Stimulated activated CD8-positive, alpha-beta memory T cell treated with anti-CD3 and anti-CD28 coated beads, Interleukin-15, amount 100 ng/mL, for 24 hours (primary cell): ENCODE results near the gene P2RX7.
"Not testable (repeated sequence)": the region's sequence is repeated elsewhere in the genome, so short reads cannot be mapped to it uniquely, and the experiment has no call there.

Source experiments
- DNase-seq: peaks from one replicate; pipeline ENCODE4 v3.0.0-alpha.2; 2020; ENCODE audit warnings: low read depth

P2RX7 gene

DNA sequence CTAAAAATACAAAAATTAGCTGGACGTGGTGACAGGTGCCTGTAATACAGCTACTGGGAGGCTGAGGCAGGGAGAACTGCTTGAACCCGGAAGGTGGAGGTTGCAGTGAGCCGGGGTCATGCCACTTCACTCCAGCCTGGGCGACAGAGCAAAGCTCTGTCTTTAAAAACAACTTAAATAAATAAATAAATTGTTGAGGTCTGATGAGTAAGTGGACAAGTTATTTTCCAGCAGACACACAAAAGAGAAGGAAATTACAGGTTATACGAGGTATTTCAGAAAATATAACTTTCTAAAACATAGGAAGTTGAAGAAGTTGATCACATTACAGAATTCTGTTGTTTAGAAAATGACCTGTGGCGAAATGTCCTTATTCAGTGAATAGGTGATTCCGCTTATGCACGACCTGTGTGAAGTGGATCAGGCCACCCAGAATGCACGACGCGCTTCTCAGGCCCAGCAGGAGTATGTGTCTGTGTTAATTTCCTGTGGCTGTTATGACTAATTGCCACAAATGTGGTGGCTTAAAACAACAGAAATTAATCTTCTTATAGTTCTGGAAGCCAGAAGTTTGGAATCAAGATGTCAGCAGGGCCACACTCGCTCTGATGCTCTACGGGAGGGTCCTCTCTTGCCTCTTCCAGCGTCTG, 38.1 kb downstream of the P2RX7 start:
- no peak for DNase-seq

DNA sequence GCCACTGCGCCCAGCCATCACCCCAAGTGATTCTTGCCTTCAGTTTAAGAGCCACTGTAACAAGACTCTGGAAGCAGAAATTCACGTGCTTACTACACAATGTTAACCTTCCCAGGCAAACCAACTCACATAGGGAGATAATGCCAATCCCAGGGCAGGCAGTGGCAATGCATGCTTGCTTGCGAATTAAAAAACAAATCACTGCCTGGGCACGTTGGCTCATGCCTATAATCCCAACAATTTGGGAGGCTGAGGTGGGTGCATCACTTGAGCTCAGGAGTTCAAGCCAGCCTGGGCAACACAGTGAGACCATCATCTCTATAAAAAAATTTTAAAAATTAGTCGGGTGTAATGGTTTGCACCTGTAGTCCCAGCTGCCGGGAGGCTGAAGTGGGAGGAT, 39.5 kb downstream of the P2RX7 start:
- no peak for DNase-seq

DNA sequence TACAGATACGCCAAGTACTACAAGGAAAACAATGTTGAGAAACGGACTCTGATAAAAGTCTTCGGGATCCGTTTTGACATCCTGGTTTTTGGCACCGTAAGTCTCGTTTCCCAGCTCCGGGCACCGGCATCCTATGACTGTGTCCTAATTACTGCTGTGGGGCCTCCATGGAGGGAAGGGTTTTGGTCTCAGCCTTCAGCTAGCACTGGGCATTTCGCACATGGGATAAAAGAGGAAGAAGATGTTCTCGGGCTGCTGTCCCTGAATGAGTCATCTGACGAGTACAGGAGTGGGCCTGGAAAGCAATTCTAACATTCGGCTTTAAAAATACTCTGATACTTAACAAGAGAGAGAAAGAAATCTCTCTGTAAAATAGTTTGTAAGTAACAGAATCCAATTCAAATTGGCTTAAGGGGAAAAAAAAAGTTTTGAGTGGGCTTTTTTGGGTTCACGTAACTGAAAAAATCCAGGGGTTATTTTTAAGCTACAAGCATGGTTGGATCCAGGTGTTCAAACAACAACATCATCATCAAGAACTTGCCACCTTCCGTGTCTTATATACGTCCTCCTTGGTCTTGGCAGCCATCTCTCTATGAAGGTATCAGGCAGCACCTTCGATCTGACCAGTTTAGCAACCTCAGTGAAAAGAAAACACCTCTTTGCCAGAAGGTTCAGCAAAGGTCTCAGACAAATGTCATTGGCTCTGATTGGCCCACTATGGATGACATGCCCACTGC, 42.9 kb downstream of the P2RX7 start:
- no peak for DNase-seq

DNA sequence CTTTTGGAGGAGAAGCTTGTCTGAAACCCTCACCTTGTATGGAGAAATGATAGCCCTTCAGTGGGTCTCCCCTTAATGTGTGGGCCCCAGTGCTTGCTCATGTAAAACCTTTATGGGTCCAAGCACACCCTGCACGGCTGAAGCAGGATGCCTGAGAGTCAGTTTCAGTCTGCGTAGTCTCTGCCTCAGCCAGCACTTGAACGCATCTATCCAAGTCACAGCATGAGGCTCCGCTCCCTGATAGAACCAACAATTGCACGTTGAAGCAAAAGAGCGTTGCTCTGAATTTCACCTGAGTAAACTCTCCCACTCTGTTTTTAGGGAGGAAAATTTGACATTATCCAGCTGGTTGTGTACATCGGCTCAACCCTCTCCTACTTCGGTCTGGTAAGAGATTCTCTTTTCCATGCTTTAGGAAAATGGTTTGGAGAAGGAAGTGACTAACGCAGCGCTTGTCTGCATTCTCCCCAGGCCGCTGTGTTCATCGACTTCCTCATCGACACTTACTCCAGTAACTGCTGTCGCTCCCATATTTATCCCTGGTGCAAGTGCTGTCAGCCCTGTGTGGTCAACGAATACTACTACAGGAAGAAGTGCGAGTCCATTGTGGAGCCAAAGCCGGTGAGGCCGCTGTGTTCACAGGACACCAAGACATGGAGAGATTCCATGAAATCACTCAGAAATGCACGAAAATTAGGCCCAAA, 44.3 kb downstream of the P2RX7 start:
- DNase-seq = no peak

DNA sequence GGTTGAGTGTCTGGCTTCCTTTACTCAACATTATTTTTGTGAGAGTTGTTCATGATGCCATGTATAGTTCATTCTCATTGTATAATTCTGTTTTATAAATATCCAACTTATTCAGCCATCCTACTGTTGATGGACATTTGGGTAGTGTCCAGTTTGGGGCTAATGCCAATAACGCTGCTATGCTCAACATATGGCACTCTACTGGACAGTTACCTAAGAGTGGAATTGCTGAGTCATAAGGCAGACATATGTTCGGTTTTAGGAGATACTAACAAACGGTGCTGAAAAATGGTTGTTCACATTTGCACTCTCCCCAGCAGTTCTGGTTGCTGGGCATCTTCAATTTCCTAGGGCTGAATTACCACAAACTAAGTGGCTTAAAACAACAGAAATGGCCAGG, 48.5 kb downstream of the P2RX7 start:
- no peak for DNase-seq

DNA sequence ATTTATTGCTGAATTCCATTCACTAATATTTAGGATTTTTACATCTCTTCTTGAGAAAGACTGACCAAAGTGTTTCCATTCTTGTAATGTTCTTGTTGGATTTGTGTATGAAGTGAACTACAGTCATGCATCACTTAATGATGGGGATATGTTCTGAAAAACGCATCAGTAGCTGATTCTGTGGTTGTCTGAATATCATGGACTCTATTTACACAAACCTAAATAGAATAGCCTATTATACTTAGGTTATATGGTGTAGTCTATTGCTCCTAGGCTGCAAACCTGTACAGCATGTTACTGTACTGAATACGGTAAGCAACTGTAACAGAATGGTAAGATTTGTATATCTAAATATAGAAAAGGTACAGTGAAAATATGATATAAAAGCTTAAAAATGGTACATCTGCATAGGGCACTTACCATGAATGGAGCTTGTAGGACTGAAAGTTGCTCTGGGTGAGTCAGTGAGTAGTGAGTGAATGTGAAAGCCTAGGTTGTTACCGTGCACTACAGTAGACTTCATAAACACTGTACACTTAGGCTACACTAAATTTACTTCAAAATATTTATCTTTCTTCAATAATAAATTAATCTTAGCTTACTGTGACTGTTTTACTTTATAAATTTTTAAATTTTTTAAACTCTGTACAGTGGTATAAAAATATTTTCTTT, 49.7 kb downstream of the P2RX7 start:
- DNase-seq = no peak

DNA sequence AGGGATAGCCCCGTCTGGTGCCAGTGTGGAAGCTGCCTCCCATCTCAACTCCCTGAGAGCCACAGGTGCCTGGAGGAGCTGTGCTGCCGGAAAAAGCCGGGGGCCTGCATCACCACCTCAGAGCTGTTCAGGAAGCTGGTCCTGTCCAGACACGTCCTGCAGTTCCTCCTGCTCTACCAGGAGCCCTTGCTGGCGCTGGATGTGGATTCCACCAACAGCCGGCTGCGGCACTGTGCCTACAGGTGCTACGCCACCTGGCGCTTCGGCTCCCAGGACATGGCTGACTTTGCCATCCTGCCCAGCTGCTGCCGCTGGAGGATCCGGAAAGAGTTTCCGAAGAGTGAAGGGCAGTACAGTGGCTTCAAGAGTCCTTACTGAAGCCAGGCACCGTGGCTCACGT, 51.7 kb downstream of the P2RX7 start:
- no peak for DNase-seq

DNA sequence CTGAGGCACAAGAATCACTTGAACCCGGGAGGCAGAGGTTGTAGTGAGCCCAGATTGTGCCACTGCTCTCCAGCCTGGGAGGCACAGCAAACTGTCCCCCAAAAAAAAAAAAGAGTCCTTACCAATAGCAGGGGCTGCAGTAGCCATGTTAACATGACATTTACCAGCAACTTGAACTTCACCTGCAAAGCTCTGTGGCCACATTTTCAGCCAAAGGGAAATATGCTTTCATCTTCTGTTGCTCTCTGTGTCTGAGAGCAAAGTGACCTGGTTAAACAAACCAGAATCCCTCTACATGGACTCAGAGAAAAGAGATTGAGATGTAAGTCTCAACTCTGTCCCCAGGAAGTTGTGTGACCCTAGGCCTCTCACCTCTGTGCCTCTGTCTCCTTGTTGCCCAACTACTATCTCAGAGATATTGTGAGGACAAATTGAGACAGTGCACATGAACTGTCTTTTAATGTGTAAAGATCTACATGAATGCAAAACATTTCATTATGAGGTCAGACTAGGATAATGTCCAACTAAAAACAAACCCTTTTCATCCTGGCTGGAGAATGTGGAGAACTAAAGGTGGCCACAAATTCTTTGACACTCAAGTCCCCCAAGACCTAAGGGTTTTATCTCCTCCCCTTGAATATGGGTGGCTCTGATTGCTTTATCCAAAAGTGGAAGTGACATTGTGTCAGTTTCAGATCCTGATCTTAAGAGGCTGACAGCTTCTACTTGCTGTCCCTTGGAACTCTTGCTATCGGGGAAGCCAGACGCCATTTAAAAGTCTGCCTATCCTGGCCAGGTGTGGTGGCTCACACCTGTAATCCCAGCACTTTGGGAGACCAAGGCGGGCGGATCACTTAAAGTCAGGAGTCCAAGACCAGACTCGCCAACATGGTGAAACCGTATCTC, 52.6 kb downstream of the P2RX7 start:
- no peak for DNase-seq

DNA sequence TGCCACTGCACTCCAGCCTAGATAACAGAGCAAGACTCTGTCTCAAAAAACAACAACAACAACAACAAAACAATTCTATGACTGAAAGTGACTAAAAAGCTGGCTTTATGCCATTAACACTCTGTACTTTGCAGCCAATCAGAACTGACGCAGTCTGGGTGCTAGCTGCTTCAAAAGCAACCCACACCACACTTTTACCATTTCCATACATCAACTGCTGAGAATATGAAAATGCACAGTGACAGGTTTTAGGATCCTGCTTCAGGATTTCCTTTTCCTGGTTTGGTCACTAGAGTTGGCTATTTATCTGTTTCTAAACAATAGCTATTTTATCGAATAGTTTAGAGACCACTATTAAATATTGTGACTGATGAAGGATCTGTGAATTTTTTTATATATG, 54.1 kb downstream of the P2RX7 start:
- no peak for DNase-seq

DNA sequence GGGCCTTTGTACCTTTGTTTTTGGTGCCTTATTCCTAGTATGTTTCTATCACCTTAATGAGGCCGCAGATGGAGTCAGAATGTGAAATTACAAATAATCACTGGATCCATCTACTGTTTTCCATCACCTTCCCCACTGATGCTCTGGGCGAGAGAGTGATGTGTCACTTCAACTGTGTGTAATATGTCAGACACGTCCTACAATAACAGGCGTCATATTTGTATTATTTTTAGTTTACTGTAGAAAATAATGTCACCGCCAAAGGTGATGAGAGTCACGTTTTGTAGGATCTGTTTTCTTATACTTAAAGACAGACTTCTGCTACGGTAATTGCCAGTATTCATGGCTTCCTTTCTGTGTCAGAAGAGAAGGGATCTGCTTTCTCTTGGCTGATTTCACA, 54.8 kb downstream of the P2RX7 start:
- no peak for DNase-seq

DNA sequence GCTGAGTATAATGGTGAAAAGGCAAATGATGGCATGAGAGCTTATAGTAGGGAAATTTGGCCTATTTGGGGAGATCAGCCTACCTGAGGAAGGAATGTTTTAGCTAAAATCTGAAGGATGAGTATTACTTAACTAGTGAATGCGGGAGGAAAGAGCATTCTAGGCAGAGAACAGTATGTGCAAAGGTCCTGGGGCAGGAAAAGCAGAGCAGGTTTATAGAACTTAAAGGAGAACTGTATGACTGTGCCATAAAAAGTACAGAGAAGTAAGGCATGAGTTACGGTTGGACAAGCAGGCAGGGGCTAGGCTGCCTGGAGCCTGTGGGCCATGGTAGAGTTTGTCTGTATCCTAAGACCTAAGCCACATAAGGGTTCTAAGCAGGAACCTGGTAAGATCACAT, 55.6 kb downstream of the P2RX7 start:
- no peak for DNase-seq

DNA sequence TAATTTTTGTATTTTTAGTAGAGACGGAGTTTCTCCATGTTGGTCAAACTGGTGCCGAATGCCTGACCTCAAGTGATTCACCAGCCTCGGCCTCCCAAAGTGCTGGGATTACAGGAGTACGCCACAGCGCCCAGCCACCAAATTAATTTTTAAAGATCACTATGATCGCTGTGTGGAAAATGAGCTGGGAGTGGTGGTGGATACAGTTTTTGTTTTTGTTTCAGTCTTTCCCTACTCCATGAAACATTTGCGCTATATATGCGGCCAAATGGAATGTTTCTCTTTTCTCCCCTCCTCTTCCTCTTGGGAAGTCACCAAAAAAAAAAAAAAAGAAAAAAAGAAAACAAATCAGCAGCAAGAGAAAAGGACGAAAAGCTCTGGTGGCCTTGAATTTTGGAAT, 56.5 kb downstream of the P2RX7 start:
- DNase-seq = no peak

DNA sequence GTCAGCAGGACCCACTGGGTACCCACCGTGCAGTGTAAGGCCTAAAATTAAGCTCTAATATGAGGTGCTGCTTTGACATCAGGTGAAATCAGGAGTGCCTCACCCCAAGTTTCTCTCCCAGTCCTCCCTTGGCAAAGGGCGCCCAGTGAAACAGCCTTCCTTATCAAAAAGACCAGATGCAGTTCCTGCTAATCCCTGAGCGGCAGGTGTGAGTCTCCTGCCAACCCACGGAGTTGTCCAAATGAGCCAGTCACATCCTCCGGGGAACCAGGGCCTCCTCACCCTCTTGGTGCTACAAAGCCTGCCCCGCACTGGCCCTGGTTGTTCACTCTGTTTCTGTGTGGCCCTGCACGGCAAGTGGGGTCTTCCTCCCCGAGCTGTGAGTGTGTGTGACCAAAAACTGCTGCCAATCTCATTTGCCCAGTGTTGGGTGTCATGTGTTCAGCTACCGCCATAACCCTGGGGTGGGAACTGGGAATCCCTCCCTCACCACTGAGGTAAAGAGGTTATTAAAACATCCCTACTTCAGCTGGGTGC, 57.0 kb downstream of the P2RX7 start:
- DNase-seq = no peak

DNA sequence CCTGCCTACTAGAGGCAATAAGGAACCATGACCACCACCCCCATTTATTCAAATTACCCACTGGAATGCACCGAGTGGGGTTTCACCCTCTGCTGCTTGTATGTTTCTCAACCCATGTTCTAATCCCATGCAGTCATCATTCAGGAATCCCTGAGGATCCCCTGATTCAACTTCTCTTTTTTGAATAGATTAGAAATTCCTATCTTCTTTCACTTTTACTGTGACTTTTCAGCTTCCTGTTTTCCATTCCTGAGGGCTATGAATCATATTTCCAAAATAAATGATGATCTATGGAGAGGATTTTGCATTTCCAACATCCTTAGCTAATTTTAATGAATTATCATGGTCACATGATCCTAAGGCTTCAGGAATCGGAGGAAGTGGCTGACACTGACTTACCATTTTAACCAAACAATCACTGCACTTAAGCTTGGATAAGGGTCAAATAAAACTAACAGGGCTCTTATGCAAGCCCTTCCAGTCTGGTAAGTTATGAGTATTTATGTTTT, 57.9 kb downstream of the P2RX7 start:
- DNase-seq = no peak

DNA sequence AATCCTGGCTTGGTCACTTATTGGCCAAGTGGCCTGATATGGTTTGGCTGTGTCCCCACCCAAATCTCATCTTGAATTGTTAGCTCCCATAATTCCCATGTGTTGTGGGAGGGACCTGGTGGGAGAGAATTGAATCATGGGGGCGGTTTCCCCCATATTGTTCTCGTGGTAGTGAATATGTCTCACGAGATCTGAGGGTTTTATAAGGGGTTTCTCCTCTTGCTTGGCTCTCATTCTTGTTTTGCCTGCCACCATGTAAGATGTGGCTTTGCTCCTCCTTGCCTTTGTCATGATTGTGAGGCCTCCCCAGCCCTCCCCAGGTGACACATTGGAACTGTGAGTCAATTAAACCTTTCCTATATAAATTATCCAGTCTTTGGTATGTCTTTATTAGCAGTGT, 58.5 kb downstream of the P2RX7 start:
- DNase-seq = no peak

DNA sequence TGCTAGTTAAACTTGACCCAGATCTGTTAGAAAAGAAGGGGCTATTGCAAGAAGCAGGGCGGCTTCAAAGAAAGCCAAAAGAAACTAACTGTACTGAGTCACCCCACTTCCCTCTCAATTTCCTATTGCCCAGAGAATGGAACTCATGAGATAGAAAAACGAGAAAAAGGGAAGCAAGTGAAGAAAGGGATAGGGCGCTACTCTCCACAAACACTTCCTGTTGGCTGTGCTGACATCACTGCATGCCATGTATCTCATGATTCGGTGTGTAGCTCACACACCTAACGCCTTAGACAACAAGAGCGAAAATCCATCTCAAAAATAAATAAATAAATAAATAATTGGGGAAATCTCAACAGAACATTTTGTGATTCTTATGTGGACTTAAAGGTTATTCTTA, 64.2 kb downstream of the P2RX7 start:
- no peak for DNase-seq

DNA sequence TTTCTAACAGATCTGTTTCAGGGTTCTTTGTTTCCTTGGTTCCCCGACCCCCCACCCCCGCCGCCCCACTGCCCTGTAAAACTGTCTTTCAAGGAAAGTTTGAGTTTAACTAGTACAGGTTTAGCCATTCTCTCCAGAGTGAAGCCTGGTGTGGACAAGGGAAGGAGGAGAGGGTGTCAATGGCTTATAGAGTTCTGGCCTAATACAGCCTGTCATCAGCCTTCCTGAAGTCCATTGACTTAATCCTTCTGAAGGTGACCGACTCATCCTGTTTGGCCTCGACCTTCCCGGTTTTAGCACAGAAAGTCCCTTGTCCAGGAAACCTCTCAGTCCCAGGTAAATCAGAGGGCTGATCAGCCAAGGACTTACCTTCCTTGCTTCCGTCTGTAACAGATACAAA, 66.3 kb downstream of the P2RX7 start:
- DNase-seq = no peak

DNA sequence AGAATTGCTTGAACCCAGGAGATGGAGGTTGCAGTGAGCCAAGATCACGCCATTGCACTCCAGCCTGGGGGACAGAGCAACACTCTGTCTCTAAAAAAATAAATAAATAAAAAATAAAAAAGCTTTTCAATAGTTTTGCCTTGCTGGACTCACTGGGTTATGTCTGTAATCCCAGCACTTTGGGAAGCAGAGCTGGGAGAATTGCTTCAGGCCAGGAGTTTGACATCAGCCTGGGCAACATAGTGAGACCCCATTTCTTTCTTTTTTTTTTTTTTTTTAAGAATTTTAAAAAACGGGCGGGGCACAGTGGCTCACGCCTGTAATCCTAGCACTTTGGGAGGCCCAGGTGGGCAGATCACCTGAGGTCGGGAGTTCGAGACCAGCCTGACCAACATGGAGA, 68.5 kb downstream of the P2RX7 start:
- DNase-seq = not testable (repeated sequence)

DNA sequence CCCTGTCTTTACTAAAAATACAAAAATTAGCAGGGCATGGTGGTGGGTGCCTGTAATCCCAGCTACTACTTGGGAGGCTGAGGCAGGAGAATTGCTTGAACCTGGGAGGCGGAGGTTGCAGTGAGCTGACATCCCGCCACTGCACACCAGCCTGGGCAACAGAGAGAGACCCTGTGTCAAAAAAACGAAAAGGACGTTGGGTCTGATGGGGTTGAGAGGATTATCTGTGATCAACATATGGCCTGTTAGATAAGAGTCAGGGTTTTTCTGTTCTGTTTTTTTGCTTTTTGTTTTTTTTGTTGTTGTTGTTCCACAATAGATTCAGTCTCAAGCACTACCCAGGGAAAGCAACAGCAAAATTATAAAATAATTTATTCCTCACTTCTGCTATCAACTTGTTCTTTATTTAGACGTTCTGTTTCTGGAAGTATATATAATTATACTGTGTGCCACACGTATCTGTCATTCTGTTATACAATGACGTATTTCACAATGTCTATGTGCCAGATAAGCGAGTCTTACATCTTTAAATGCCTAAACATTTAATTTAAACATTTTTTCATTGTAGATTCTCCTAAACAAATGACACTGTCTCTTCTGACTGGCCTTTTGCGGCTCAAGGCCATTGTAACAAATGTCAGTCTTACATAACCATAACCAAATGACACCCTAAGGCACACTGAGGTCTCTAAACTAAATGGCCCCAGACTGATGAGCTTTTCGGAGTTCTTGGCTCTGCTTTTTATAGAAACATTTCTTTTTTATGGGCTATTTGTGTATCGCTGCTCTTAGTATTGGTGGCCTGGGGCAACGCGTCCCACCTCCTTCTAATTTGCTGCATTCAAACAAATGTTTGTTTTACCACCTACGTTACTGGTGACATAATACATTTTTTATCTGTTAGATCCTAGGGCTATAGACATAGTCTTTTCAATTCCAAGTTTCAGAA, 70.0 kb downstream of the P2RX7 start:
- DNase-seq = no peak

DNA sequence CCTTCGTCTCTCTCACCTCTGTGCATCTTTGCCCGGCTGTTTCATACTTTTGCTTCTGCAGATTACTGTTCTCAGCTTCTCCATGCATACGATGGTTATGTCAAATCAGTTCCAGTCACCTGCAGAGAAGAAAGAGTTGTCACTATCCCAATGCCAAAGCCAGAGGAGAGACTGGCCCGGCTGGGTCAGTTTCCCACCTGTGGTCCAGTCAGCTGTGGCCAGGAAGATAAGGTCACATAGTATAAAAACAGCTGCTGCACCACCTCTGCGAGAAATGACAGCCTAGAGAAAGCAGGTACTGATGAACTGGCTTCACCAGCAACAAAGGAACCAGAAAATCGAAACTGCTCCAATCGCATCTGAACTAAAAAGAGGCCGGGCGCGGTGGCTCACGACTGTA, 70.8 kb downstream of the P2RX7 start:
- DNase-seq = no peak
